ENCODE data around the gene MYO15B. TPM values are rescaled to one million over a fixed set of nuclear protein-coding genes. Genes with fewer than 3 reads are reported as not detected.

Gene MYO15B
- total RNA-seq, 1 experiment from 2014 or later = 58.4 TPM

DNA sequence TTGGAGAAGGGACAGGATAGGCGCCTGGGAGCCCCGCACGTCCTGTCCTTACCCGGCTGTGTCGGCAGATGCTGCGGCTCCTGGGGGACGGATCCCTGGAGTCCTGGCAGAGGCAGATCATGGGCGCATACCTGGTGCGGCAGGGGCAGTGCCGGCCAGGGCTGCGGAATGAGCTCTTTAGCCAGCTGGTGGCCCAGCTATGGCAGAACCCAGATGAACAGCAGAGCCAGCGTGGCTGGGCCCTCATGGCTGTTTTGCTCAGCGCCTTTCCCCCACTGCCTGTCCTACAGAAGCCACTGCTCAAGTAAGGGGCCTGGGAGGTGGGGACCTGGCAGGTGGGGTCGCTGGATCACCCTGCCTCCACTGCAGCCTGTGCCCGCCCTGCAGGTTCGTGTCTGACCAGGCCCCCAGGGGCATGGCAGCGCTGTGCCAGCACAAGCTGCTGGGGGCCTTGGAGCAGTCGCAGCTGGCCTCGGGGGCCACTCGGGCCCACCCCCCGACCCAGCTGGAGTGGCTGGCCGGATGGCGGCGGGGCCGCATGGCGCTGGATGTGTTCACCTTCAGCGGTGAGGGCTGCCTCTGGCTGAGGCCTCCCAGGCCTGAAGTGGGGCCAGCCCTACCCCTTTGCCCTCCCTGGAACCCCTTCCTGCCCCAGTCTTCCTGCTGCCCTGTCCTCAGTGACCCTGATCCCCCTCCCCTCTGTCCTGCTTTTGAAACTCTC is 25.5 kb downstream of the MYO15B start:
- Mint-ChIP-seq H3K27me3 (ENCODE audit: unreplicated experiment) (no peaks in the 10 kb centered on the region), H3K9me3 (ENCODE audit: low read depth, unreplicated experiment) (no peaks in the 10 kb centered on the region), H3K36me3 (ENCODE audit: insufficient read depth, unreplicated experiment) (peaks cover 25% of the 10 kb centered on the region), H3K4me1 (ENCODE audit: low read depth, unreplicated experiment) (peaks cover 49% of the 10 kb centered on the region), H3K27ac (ENCODE audit: unreplicated experiment) (no peak overlapping the region), H3K4me3 (ENCODE audit: low read depth, unreplicated experiment) (no peak overlapping the region)
- no peak for TF ChIP-seq CTCF (IDR thresholded peaks at IDR 0.05; ENCODE audit: unreplicated experiment)
- CTCF ChIA-PET = interaction anchor here (1.3 kb wide), 1 partner anchor 12 kb away, joined by 7 read pairs; no protein-coding TSS in a partner anchor
- no TSS peak for BruUV-seq (replicated peaks)
- intact Hi-C loops (cut with micrococcal nuclease; ENCODE audit: unreplicated experiment) = no loop called here
- DNase-seq = no peak

DNA sequence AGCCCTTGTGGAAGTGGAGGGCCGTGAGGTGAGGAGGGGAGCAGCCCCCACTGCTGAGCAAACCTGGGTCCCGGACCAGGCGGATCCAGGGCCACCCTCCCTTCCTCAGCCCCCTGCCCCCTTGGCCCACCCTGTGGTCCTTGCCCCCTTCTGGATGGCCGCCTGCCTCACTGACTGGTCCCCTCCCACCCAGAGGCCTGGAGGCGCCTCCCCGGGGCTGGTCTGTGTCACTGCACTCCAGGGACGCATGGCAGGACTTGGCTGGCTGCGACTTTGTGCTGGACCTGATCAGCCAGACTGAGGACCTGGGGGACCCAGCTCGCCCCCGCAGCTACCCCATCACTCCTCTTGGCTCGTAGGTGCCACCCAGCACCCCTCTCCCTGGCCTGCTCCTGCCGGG is 26.4 kb downstream of the MYO15B start:
- H3K9me3 Mint-ChIP-seq (ENCODE audit: low read depth, unreplicated experiment) = no peaks in the 10 kb centered on the region
- peaks cover 49% of the 10 kb centered on the region for H3K4me1 Mint-ChIP-seq (ENCODE audit: low read depth, unreplicated experiment)
- H3K27me3 Mint-ChIP-seq (ENCODE audit: unreplicated experiment) = no peaks in the 10 kb centered on the region
- no TSS peak for BruUV-seq (replicated peaks)
- no peak for DNase-seq
- CTCF ChIA-PET = interaction anchor here (1.3 kb wide), 1 partner anchor 13 kb away, joined by 7 read pairs; no protein-coding TSS in a partner anchor
- no peak for TF ChIP-seq CTCF (IDR thresholded peaks at IDR 0.05; ENCODE audit: unreplicated experiment)
- intact Hi-C loops (cut with micrococcal nuclease; ENCODE audit: unreplicated experiment) = no loop called here
- H3K36me3 Mint-ChIP-seq (ENCODE audit: insufficient read depth, unreplicated experiment) = peaks cover 25% of the 10 kb centered on the region
- H3K4me3 Mint-ChIP-seq (ENCODE audit: low read depth, unreplicated experiment) = no peak overlapping the region
- no peak overlapping the region for H3K27ac Mint-ChIP-seq (ENCODE audit: unreplicated experiment)

GRCh38 chr17:75614556-75615270 is 27.1 kb downstream of the MYO15B start:
- no peak for DNase-seq
- intact Hi-C loops (cut with micrococcal nuclease; ENCODE audit: unreplicated experiment) = no loop called here
- Mint-ChIP-seq H3K27me3 (ENCODE audit: unreplicated experiment) (no peaks in the 10 kb centered on the region), H3K9me3 (ENCODE audit: low read depth, unreplicated experiment) (no peaks in the 10 kb centered on the region), H3K36me3 (ENCODE audit: insufficient read depth, unreplicated experiment) (peaks cover 25% of the 10 kb centered on the region), H3K4me3 (ENCODE audit: low read depth, unreplicated experiment) (no peak overlapping the region), H3K27ac (ENCODE audit: unreplicated experiment) (no peak overlapping the region), H3K4me1 (ENCODE audit: low read depth, unreplicated experiment) (peaks cover 49% of the 10 kb centered on the region)
- CTCF ChIA-PET = interaction anchor here (0.6 to 1.3 kb wide), 2 partner anchors 13 to 456 kb away, joined by 3 to 7 read pairs; no protein-coding TSS in a partner anchor
- TF ChIP-seq CTCF (IDR thresholded peaks at IDR 0.05; ENCODE audit: unreplicated experiment) = peak; percentile 14
- no TSS peak for BruUV-seq (replicated peaks)

DNA sequence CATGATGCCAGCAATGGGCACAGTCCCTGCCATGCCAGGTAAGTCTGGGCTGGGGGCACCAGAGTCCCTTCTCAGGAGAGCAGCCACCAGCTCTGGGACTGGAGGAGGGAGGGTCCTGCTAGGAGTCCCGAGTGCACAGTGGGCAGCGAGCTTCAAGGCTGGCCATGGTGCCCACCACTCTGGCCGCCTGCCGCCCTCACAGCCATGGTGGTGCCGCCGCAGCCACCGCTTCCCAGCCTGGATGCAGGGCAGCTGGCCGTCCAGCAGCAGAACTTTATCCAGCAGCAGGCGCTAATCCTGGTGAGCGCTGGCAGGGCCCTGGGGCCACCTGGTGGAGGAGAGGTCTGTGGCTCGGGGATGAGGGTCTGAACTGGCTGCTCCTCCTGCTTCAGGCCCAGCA is 27.7 kb downstream of the MYO15B start:
- intact Hi-C loops (cut with micrococcal nuclease; ENCODE audit: unreplicated experiment) = no loop called here
- Mint-ChIP-seq H3K27ac (ENCODE audit: unreplicated experiment) (peak overlapping the region; percentile 42), H3K36me3 (ENCODE audit: insufficient read depth, unreplicated experiment) (peaks cover 22% of the 10 kb centered on the region), H3K27me3 (ENCODE audit: unreplicated experiment) (no peaks in the 10 kb centered on the region), H3K4me3 (ENCODE audit: low read depth, unreplicated experiment) (no peak overlapping the region), H3K9me3 (ENCODE audit: low read depth, unreplicated experiment) (no peaks in the 10 kb centered on the region), H3K4me1 (ENCODE audit: low read depth, unreplicated experiment) (peaks cover 44% of the 10 kb centered on the region)
- CTCF ChIA-PET = interaction anchor here (0.6 kb wide), 1 partner anchor 456 kb away, joined by 3 read pairs; no protein-coding TSS in a partner anchor
- no TSS peak for BruUV-seq (replicated peaks)
- DNase-seq = no peak
- no peak for TF ChIP-seq CTCF (IDR thresholded peaks at IDR 0.05; ENCODE audit: unreplicated experiment)

Measured in Calu3 (cell line).